GM12878 (cell line): Measurements from ENCODE around the gene ZNF628. TPM values are rescaled to one million over a fixed set of nuclear protein-coding genes. Genes with fewer than 3 reads are reported as not detected.

Source experiments
- ATAC-seq: fragments of 200-7000 bp; cut with Tn5 transposase; 3 replicates; pipeline ENCODE4 v1.9.1; 2020; ENCODE audit warnings: mild to moderate bottlenecking, moderate library complexity
- BruUV-seq: library from RNA; stranded (reverse); fragments of 400-500 nt; replicated peaks from 2 replicates; lab custom pipeline; 2021; lab: Mats Ljungman, UMichigan
- CTCF ChIA-PET: fragments of 300-600 bp; sonication (Branson Sonifier 250); formaldehyde crosslinking; extraction: SDS; loops from one replicate; lab custom pipeline; 2021; ENCODE audit warnings: inconsistent platforms; lab: Yijun Ruan, JAX
- POLR2A ChIA-PET: fragments of 350-600 bp; formaldehyde crosslinking; extraction: SDS; loops from one replicate; lab custom pipeline; 2021; ENCODE audit warnings: inconsistent platforms; lab: Charles Lee
- RAD21 ChIA-PET: fragments of 300-600 bp; sonication (Branson Sonifier 250); formaldehyde crosslinking; loops from one replicate; lab custom pipeline; 2023; ENCODE audit warnings: antibody characterized with exemption; ENCODE audit not compliant: unreplicated experiment; lab: Charles Lee
- SMC1A ChIA-PET: fragments of 300-600 bp; sonication (Branson Sonifier 250); formaldehyde crosslinking; loops from one replicate; lab custom pipeline; 2023; ENCODE audit not compliant: unreplicated experiment, uncharacterized antibody; lab: Charles Lee
- DNase-seq: peaks from one replicate; pipeline ENCODE4 v3.0.0-alpha.2; 2011; ENCODE audit warnings: low read depth, low spot score
- FAIRE-seq: peaks from 3 replicates; lab custom pipeline; 2011; peaks lifted over from hg19 to GRCh38; lab: Jason Lieb, UNC
- H2AFZ ChIP-seq: 2 replicates; pipeline ENCODE4 v1.6.0; 2011; ENCODE audit warnings: low read depth, low read length, control low read depth; ENCODE audit not compliant: control insufficient read depth
- H3K27ac ChIP-seq: 2 replicates; pipeline ENCODE4 v1.5.1; 2011; ENCODE audit warnings: control low read depth; ENCODE audit not compliant: control insufficient read depth, insufficient read depth
- H3K27me3 ChIP-seq, 2 experiments: replicated peaks in 1 of 2; 2 replicates each; pipeline versions ENCODE4 v1.6.0 to v1.6.1; 2011; ENCODE audit warnings: low read length in 1 of 2; ENCODE audit not compliant: control insufficient read depth in 2 of 2, insufficient read depth in 2 of 2
- H3K36me3 ChIP-seq, 2 experiments: 2 replicates each; pipeline ENCODE4 v1.5.1; 2011; ENCODE audit warnings: low read length in 1 of 2; ENCODE audit not compliant: control insufficient read depth in 2 of 2, insufficient read depth in 2 of 2
- H3K4me1 ChIP-seq: 2 replicates; pipeline ENCODE4 v1.6.1; 2011; ENCODE audit warnings: mild to moderate bottlenecking, low read length, moderate library complexity, mixed read lengths; ENCODE audit not compliant: control insufficient read depth, insufficient read depth
- H3K4me2 ChIP-seq: 2 replicates; pipeline ENCODE4 v1.6.0; 2011; ENCODE audit warnings: control low read depth; ENCODE audit not compliant: control insufficient read depth, insufficient read depth
- H3K4me3 ChIP-seq: fragments of 200-600 bp; sonication (generic); 2 replicates; pipeline ENCODE4 v1.5.1; 2016
- H3K79me2 ChIP-seq: 2 replicates; pipeline ENCODE4 v1.6.0; 2011; ENCODE audit warnings: low read length; ENCODE audit not compliant: control insufficient read depth, insufficient read depth
- H3K9ac ChIP-seq: 2 replicates; pipeline ENCODE4 v1.8.0; 2011; ENCODE audit warnings: low read length, control low read depth, mixed read lengths; ENCODE audit not compliant: control insufficient read depth, insufficient read depth
- H3K9me3 ChIP-seq: replicated peaks from 3 replicates; pipeline ENCODE4 v1.5.1; 2011; ENCODE audit warnings: mild to moderate bottlenecking, low read length; ENCODE audit not compliant: control insufficient read depth, insufficient read depth
- H4K20me1 ChIP-seq: 2 replicates; pipeline ENCODE4 v1.6.0; 2011; ENCODE audit not compliant: control insufficient read depth, insufficient read depth
- HSF1 ChIP-seq: fragments of 150-350 bp; IDR thresholded peaks from 2 replicates; pipeline ENCODE4 v1.6.1; 2014; ENCODE audit warnings: mild to moderate bottlenecking, low read depth, low read length
- KLF5 ChIP-seq: fragments of 450-650 bp; IDR thresholded peaks from 2 replicates; pipeline ENCODE4 v1.6.1; 2014; ENCODE audit warnings: mild to moderate bottlenecking; ENCODE audit not compliant: partially characterized antibody
- MTA3 ChIP-seq: IDR thresholded peaks from 2 replicates; pipeline ENCODE4 v1.6.1; 2012; ENCODE audit warnings: low read length, inconsistent platforms, borderline replicate concordance
- NFXL1 ChIP-seq: fragments of 450-650 bp; IDR thresholded peaks from 2 replicates; pipeline ENCODE4 v1.6.1; 2017; ENCODE audit warnings: antibody characterized with exemption, mild to moderate bottlenecking, borderline replicate concordance
- SIX5 ChIP-seq: IDR thresholded peaks from 2 replicates; pipeline ENCODE4 v1.6.1; 2011; ENCODE audit warnings: mild to moderate bottlenecking, low read depth, low read length, moderate library complexity; ENCODE audit not compliant: severe bottlenecking
- TAF1 ChIP-seq: IDR thresholded peaks from 2 replicates; pipeline ENCODE4 v1.6.1; 2011; ENCODE audit warnings: mild to moderate bottlenecking, low read depth, low read length, borderline replicate concordance
- TCF7 ChIP-seq: IDR thresholded peaks from 2 replicates; pipeline ENCODE4 v1.6.1; 2014; ENCODE audit warnings: antibody characterized with exemption, borderline replicate concordance
- WRNIP1 ChIP-seq: IDR thresholded peaks from 2 replicates; pipeline ENCODE4 v1.6.1; 2011; ENCODE audit warnings: low read depth, low read length, improper control_type of control experiment, borderline replicate concordance
- WGBS: methylation state at CpG from one replicate; pipeline ENCODE4 v1.1.6; 2016; ENCODE audit warnings: low lambda C conversion rate; ENCODE audit not compliant: insufficient replicate concordance, insufficient coverage; ENCODE audit errors: missing lambda C conversion rate; 5-methylcytosine and 5-hydroxymethylcytosine counted together
- in situ Hi-C: fragments of 300-500 bp; cut with MboI; formaldehyde crosslinking; loops from 9 replicates; pipeline ENCODE4 v1.14.3; 2018; ENCODE audit warnings: mixed read lengths
- intact Hi-C: fragments of 100-400 bp; cut with micrococcal nuclease; formaldehyde crosslinking; loops from one replicate; pipeline ENCODE4 v1.14.2; 2022; ENCODE audit not compliant: unreplicated experiment
- polyA plus RNA-seq, 11 experiments: library from polyadenylated mRNA; depleted of rRNA in 4 of 11; unstranded in 6 of 11; stranded (reverse) in 5 of 11; fragments of >200 nt; fragmentation: Nextera tagmentation in 4 of 11; fragmentation: Illumina TruSeq in 1 of 11; extraction: Ambion mirVana in 4 of 11; extraction: Trizol in 1 of 11; gene quantifications; 1 replicate in 1 of 11; 2 replicates in 10 of 11; pipeline versions ENCODE4 v1.2.1 to v1.2.3, GENCODE V29; 2011 to 2016; ENCODE audit warnings: inconsistent platforms in 2 of 11, missing spikeins in 2 of 11, low read depth in 1 of 11
- total RNA-seq, 4 experiments: library from RNA; depleted of rRNA in 3 of 4; stranded (reverse); fragments of >200 nt in 3 of 4; fragmentation: Illumina TruSeq in 1 of 4; extraction: Trizol in 1 of 4; gene quantifications; 2 replicates each; pipeline versions ENCODE4 v1.2.1 to v1.2.3, GENCODE V29; 2013 to 2021
- TF ChIP-seq, protein P1 (sequence below): fragments of 450-650 bp; IDR thresholded peaks from 2 replicates; pipeline ENCODE4 v1.6.1; 2016; ENCODE audit warnings: mild to moderate bottlenecking
- TF ChIP-seq, protein P2 (sequence below): IDR thresholded peaks from 2 replicates; pipeline ENCODE4 v1.6.1; 2012; ENCODE audit warnings: low read depth, low read length, improper control_type of control experiment

ZNF628 gene
- total and polyA plus RNA-seq, 10 of the 15 experiments (the other 5 are each of a cell fraction or from before 2014, with no cell fraction given): 0.04 to 11.3 (median 1.6) TPM; not detected in 1

DNA sequence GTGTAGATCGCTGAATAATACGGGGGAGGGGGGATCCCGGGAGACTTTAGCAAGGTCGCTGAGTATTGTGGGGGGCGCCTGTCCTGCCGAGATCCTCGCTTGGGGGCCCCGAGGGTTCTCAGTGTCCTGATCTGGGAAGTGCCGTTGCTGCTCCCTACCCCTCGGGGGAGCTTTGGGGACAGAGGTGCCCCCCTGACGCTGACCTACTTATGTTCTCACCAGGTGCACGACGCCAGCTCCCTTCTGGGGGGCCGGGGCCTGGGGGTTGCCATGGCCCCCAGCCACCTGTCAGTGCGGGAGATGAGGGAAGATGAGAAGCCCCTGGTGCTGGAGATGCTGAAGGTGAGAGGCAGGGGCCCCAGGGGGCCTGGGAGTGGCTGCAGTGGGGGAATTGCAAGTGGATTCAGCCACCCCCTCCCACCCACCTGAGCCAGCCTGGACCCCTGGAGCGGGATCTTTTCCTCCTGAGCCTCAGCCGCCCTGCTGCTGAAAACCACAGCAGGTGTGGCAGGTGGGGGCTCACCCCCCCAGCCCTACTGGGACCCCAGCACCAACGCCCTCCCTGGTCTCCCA, 9.1 kb downstream of the ZNF628 start (continued):
- no peak for TF ChIP-seq HSF1
- no peak for TF ChIP-seq MTA3
- TF ChIP-seq WRNIP1: no peak
- TF ChIP-seq TCF7: no peak
- 0 out of 2 replicates have a peak, but pooled peaks have one; percentile 1 for TF ChIP-seq TAF1
- TF ChIP-seq, protein P1, sequence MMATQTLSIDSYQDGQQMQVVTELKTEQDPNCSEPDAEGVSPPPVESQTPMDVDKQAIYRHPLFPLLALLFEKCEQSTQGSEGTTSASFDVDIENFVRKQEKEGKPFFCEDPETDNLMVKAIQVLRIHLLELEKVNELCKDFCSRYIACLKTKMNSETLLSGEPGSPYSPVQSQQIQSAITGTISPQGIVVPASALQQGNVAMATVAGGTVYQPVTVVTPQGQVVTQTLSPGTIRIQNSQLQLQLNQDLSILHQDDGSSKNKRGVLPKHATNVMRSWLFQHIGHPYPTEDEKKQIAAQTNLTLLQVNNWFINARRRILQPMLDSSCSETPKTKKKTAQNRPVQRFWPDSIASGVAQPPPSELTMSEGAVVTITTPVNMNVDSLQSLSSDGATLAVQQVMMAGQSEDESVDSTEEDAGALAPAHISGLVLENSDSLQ: 0 out of 2 replicates have a peak, but pooled peaks have one; percentile 14

DNA sequence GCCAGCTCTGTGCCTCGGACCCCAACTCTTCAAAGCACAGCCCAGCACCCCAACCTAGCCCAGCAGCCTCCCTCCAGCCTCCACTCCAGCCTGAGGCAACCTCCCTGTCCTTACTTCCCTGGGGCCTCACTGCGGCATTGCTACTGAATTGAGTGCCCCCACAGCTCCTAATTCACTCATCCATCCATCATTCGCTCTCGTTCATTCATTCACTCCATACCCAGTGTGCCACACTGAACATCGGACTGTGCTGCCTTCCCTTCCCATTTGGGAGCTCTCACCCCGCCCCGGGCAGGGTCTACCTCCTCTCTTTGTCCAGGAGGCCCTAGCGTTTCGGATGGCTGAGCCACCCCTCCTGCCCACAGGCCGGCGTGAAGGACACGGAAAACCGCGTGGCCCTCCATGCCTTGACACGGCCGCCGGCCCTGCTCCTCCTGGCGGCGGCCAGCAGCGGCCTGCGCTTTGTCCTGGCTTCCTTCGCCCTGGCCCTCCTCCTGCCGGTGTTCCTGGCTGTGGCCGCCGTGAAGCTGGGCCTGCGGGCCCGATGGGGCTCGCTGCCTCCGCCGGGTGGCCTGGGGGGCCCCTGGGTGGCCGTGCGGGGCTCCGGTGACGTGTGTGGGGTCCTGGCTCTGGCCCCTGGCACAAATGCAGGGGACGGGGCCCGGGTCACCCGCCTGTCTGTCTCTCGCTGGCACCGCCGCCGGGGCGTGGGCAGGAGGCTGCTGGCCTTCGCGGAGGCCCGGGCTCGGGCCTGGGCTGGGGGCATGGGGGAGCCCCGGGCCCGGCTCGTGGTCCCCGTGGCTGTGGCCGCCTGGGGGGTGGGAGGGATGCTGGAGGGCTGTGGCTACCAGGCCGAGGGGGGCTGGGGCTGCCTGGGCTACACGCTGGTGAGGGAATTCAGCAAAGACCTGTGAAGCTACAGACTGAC, 9.9 kb downstream of the ZNF628 start:
- Histone ChIP-seq H3K4me3 (no peak overlapping the region), H3K4me1 (peaks cover 6% of the 10 kb centered on the region), H3K4me2 (no peak overlapping the region), H3K36me3 (peaks cover 0 to 8% of the 10 kb centered on the region in 2 experiments; a peak in 2 of 4 replicates), H3K27me3 (no peaks in the 10 kb centered on the region), H3K9me3 (no peaks in the 10 kb centered on the region), H3K79me2 (no peaks in the 10 kb centered on the region; the same call in 1 of the 2 replicates), H4K20me1 (no peaks in the 10 kb centered on the region), H3K9ac (no peak overlapping the region), H3K27ac (no peak overlapping the region), H2AFZ (no peak overlapping the region)
- intact Hi-C loops (no loop called here), in situ Hi-C loops (no loop called here)
- ATAC-seq (no peak), DNase-seq (no peak), FAIRE-seq (no peak)
- BruUV-seq: no TSS peak
- 92% methylated on average over 34 of the region's 53 CpGs for WGBS
- ChIA-PET POLR2A (interaction anchor here (1.6 kb wide), 1 partner anchor 10 kb away, joined by 4 read pairs; the partner anchor contains the start of gene ZNF628), CTCF (interaction anchor here (1.6 to 3.4 kb wide), 4 partner anchors 10 to 19 kb away, joined by 4 to 22 read pairs (median 12); partner anchors contain the start of gene ZNF628), RAD21 (no interaction called here), SMC1A (interaction anchor here (1.2 to 1.8 kb wide), 5 partner anchors 9 to 18 kb away, joined by 3 to 7 read pairs (median 5); partner anchors contain the start of gene ZNF628)
- no peak for TF ChIP-seq SIX5
- TF ChIP-seq, protein P2, sequence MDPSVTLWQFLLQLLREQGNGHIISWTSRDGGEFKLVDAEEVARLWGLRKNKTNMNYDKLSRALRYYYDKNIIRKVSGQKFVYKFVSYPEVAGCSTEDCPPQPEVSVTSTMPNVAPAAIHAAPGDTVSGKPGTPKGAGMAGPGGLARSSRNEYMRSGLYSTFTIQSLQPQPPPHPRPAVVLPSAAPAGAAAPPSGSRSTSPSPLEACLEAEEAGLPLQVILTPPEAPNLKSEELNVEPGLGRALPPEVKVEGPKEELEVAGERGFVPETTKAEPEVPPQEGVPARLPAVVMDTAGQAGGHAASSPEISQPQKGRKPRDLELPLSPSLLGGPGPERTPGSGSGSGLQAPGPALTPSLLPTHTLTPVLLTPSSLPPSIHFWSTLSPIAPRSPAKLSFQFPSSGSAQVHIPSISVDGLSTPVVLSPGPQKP: no peak
- TF ChIP-seq KLF5: no peak
- no peak for TF ChIP-seq NFXL1
